Right lobe of liver (tissue), 6 donors: ENCODE measurements around the gene GPX5. TPM values are rescaled to one million over a fixed set of nuclear protein-coding genes. Genes with fewer than 3 reads are reported as not detected.
"Not testable (repeated sequence)": the region's sequence is repeated elsewhere in the genome, so short reads cannot be mapped to it uniquely, and the experiment has no call there.

ENCODE experiments used
- ATAC-seq, 4 donors: fragments of 200-7000 bp; cut with Tn5 transposase; one replicate each; pipeline ENCODE4 v1.9.1; 2020; ENCODE audit warnings: mild to moderate bottlenecking in 4 of 4, moderate library complexity in 4 of 4
- DNase-seq, 3 donors: peaks; one replicate each; pipeline ENCODE4 v3.0.0-alpha.2; 2020
- H3K27ac ChIP-seq, 3 donors: fragments of 200-600 bp; one replicate each; pipeline ENCODE4 v1.8.0; 2022
- H3K27me3 ChIP-seq, 2 donors: fragments of 200-600 bp; one replicate each; pipeline ENCODE4 v1.8.0; 2022
- H3K36me3 ChIP-seq, 4 donors: fragments of 200-600 bp; sonication (generic) in 1 of 4; one replicate each; pipeline versions ENCODE4 v1.5.1 to v1.8.0; 2017 to 2022; ENCODE audit warnings: control low read depth in 1 of 4
- H3K4me1 ChIP-seq, 4 donors: fragments of 200-600 bp; sonication (generic) in 1 of 4; one replicate each; pipeline versions ENCODE4 v1.5.1 to v1.8.0; 2017 to 2022; ENCODE audit warnings: control low read depth in 1 of 4
- H3K4me3 ChIP-seq, 3 donors: fragments of 200-600 bp; one replicate each; pipeline ENCODE4 v1.8.0; 2022
- H3K9me3 ChIP-seq, 4 donors: fragments of 200-600 bp; sonication (generic) in 1 of 4; one replicate each; pipeline versions ENCODE4 v1.5.1 to v1.8.0; 2017 to 2022; ENCODE audit warnings: control low read depth in 1 of 4
- CTCF ChIP-seq, 4 donors: fragments of 200-600 bp in 3 of 4; fragments of 450-650 bp in 1 of 4; IDR thresholded peaks; one replicate each; pipeline versions ENCODE4 v1.5.1 to v1.8.0; 2016 to 2022; ENCODE audit warnings: antibody characterized with exemption in 4 of 4, mild to moderate bottlenecking in 2 of 4
- POLR2A ChIP-seq: fragments of 450-650 bp; IDR thresholded peaks from one replicate; pipeline ENCODE4 v1.6.1; 2017; ENCODE audit warnings: antibody characterized with exemption, mild to moderate bottlenecking
- whole genome bisulfite sequencing: methylation state at CpG from one replicate; pipeline ENCODE4 v1.1.6; 2018; ENCODE audit warnings: low coverage, low lambda C conversion rate; ENCODE audit not compliant: insufficient coverage; ENCODE audit errors: missing lambda C conversion rate; 5-methylcytosine and 5-hydroxymethylcytosine counted together
- intact Hi-C, 2 donors: fragments of 100-400 bp; cut with DNase I; formaldehyde crosslinking; loops; one replicate each; pipeline versions ENCODE4 v1.11.2 to v1.14.1; 2022
- total RNA-seq, 6 experiments: library from RNA; depleted of rRNA in 2 of 6; stranded (reverse); fragments of >200 nt in 2 of 6; fragmentation: NEBNext Ultra II Directional in 3 of 6; extraction: Animal tissue kit (Norgen Biotek cat#: 25700) in 3 of 6; gene quantifications; one replicate each; pipeline versions ENCODE4 v1.1.0 to v1.2.4, GENCODE V29; 2016 to 2023
- donor health status: DM: no; HTN: yes; CAD: no.
- donor health status: DM: no; HTN: no; CAD: no.
- donor health status: DM: no; HTN: no; CAD: no.
- donor health status: DM: no; HTN: yes; CAD: no.
- donor health status: DM: no; HTN: yes; CAD: no.

GPX5 gene
- total RNA-seq, 6 experiments from 2014 or later = not detected

- Histone ChIP-seq H3K4me1 (no peaks in the 10 kb centered on the region), H3K4me3 (peak overlapping the region; percentile 5 to 15 (median 7)), H3K36me3 (no peaks in the 10 kb centered on the region), H3K27ac (no peak overlapping the region), H3K9me3 (no peaks in the 10 kb centered on the region), H3K27me3 (no peaks in the 10 kb centered on the region)
- 3% methylated on average over 30 of the region's 30 CpGs for WGBS
- TF ChIP-seq POLR2A = no peak
- TF ChIP-seq CTCF (IDR thresholded peaks at IDR 0.05) = peak; percentile 31 to 38 (median 36)
- DNase-seq = peak in 2 of 3 donors; percentile 40 to 48
- intact Hi-C loops = no loop called here
- ATAC-seq = peak; percentile 59 to 90 (median 76)
Measured at GRCh38 chr6:28542440-28543296, 17.0 kb downstream of the GPX5 start.

DNA sequence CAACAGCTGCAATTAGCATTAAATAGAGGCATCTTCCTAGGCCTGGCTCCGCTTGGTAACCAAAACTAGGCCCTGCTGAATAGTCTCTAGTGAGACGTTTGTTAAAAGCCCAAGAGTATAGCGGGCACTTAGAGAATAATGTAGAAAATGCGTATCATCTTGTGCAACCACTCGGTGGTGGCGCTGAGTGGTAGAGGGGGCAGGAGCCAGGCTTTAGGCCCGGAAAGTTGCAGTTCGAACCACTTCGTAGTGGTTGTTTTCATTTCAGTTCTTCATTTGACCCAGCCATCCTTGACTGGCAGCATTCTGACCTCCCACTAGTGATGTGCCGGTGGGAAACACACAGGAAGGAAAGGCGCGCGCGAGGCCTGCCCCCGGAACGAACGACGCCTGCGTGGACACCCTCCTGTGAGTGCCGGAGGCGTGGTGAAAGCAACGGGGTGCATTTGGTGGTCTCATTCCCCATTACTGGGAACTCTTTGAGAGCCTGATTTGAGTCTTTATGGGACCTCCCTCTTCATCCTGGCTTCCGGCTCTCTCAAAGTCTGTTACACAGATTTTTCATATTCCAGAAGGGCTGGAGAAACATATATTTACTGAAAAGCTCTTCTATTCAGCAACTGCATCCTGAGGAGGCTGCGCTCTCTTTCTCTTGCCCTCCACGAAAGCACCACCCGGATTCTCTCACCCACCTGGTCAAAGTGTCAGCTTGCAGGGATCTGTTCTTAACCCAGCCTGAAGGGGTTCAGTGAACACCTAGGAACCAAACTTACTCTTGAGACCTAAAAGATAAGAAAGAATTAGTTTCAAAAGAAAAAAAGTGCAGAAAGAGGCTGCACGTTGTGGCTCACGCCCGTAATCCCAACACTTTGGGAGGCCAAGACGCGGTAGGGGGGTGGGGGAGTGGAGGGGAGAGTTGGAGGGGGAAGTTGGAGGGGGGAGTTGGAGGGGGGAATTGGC is 18.2 kb downstream of the GPX5 start:
- ATAC-seq = no peak
- Histone ChIP-seq H3K36me3 (no peaks in the 10 kb centered on the region), H3K27me3 (no peaks in the 10 kb centered on the region), H3K27ac (no peak overlapping the region), H3K4me3 (no peak overlapping the region), H3K9me3 (no peaks in the 10 kb centered on the region), H3K4me1 (no peaks in the 10 kb centered on the region)
- 51% methylated on average over 27 of the region's 31 CpGs for WGBS
- intact Hi-C loops = no loop called here
- DNase-seq = no peak
- TF ChIP-seq CTCF (IDR thresholded peaks at IDR 0.05) = no peak
- no peak for TF ChIP-seq POLR2A

GRCh38 chr6:28545955-28546354 is 20.3 kb downstream of the GPX5 start:
- Histone ChIP-seq H3K27me3 (no peaks in the 10 kb centered on the region), H3K4me3 (no peak overlapping the region), H3K36me3 (no peaks in the 10 kb centered on the region), H3K9me3 (no peaks in the 10 kb centered on the region), H3K4me1 (no peaks in the 10 kb centered on the region), H3K27ac (no peak overlapping the region)
- DNase-seq (no peak), ATAC-seq (no peak)
- intact Hi-C loops = no loop called here
- no peak for TF ChIP-seq POLR2A
- TF ChIP-seq CTCF (IDR thresholded peaks at IDR 0.05) = no peak

GRCh38 chr6:28547003-28547402 is 21.3 kb downstream of the GPX5 start:
- H3K9me3 ChIP-seq, H3K4me1 ChIP-seq, H3K27ac ChIP-seq, H3K4me3 ChIP-seq, DNase-seq, intact Hi-C loops, ATAC-seq, H3K36me3 ChIP-seq, H3K27me3 ChIP-seq: not testable (repeated sequence)
- 48% methylated on average over 3 of the region's 3 CpGs for WGBS
